HFFc6 (cell line): Measurements from ENCODE around the gene HDAC9. TPM values are rescaled to one million over a fixed set of nuclear protein-coding genes. Genes with fewer than 3 reads are reported as not detected.
A peak's percentile ranks its signal among the peaks of the same experiment; 100 is the strongest.

ENCODE experiments used
- DNase-seq: peaks from one replicate; pipeline ENCODE4 v3.0.0-alpha.2; 2018
- H3K27ac Mint-ChIP-seq: 2 replicates; pipeline ENCODE4 v1.8.0; 2020; ENCODE audit warnings: mild to moderate bottlenecking, mixed read lengths
- H3K27me3 Mint-ChIP-seq: 2 replicates; pipeline ENCODE4 v1.8.0; 2021; ENCODE audit warnings: mild to moderate bottlenecking, moderate library complexity, mixed read lengths; ENCODE audit not compliant: insufficient read depth
- H3K36me3 Mint-ChIP-seq: 2 replicates; pipeline ENCODE4 v1.8.0; 2021; ENCODE audit warnings: low read depth, mixed read lengths
- H3K4me1 Mint-ChIP-seq: 2 replicates; pipeline ENCODE4 v1.8.0; 2020; ENCODE audit warnings: low read depth, mixed read lengths
- H3K4me3 Mint-ChIP-seq: 2 replicates; pipeline ENCODE4 v1.8.0; 2020; ENCODE audit warnings: mild to moderate bottlenecking, moderate library complexity, mixed read lengths
- H3K9me3 Mint-ChIP-seq: 2 replicates; pipeline ENCODE4 v1.8.0; 2020; ENCODE audit warnings: mild to moderate bottlenecking, mixed read lengths
- CTCF ChIP-seq: fragments of 200-600 bp; sonication (generic); IDR thresholded peaks from 2 replicates; pipeline ENCODE4 v1.5.0; 2021; ENCODE audit warnings: antibody characterized with exemption, mild to moderate bottlenecking
- total RNA-seq, 6 experiments: library from RNA; stranded (reverse); fragmentation: NEBNext Ultra II Directional; extraction: Animal tissue kit (Norgen Biotek cat#: 25700); gene quantifications; 2 replicates in 1 of 6; 3 replicates in 5 of 6; pipeline ENCODE4 v1.2.3, GENCODE V29; 2021

The HDAC9 gene
- total RNA-seq, 6 experiments from 2014 or later: 11.5 to 29.2 (median 13.2) TPM

- no peaks in the 10 kb centered on the region for H3K27me3 Mint-ChIP-seq
- peaks cover 10% of the 10 kb centered on the region for H3K36me3 Mint-ChIP-seq
- no peak overlapping the region for H3K4me3 Mint-ChIP-seq
- H3K4me1 Mint-ChIP-seq: peaks cover 26% of the 10 kb centered on the region
- H3K27ac Mint-ChIP-seq: peak overlapping the region; percentile 7; the same call in 1 of the 2 replicates
- peak; percentile 66 for DNase-seq
- peak; percentile 99 for TF ChIP-seq CTCF
- no peaks in the 10 kb centered on the region for H3K9me3 Mint-ChIP-seq
These were observed 170.7 kb downstream of the HDAC9 start for GRCh38 chr7:18666107-18666728.

GRCh38 chr7:18667466-18667865 lies 171.9 kb downstream of the HDAC9 start:
- peaks cover 10% of the 10 kb centered on the region for H3K36me3 Mint-ChIP-seq
- no peak for TF ChIP-seq CTCF
- H3K27me3 Mint-ChIP-seq: no peaks in the 10 kb centered on the region
- 0 out of 2 replicates have a peak overlapping the region, but pooled peaks have one; percentile 31 for H3K27ac Mint-ChIP-seq
- peaks cover 32% of the 10 kb centered on the region for H3K4me1 Mint-ChIP-seq
- no peaks in the 10 kb centered on the region for H3K9me3 Mint-ChIP-seq
- 0 out of 2 replicates have a peak overlapping the region, but pooled peaks have one; percentile 4 for H3K4me3 Mint-ChIP-seq
- DNase-seq: peak; percentile 64

GRCh38 chr7:18671176-18671575 lies 175.6 kb downstream of the HDAC9 start:
- H3K4me3 Mint-ChIP-seq: no peak overlapping the region
- H3K27ac Mint-ChIP-seq: no peak overlapping the region
- peaks cover 7% of the 10 kb centered on the region for H3K36me3 Mint-ChIP-seq
- H3K9me3 Mint-ChIP-seq: no peaks in the 10 kb centered on the region
- no peak for DNase-seq
- no peaks in the 10 kb centered on the region for H3K27me3 Mint-ChIP-seq
- TF ChIP-seq CTCF: no peak
- H3K4me1 Mint-ChIP-seq: peaks cover 27% of the 10 kb centered on the region

GRCh38 chr7:18675579-18675978 lies 180.0 kb downstream of the HDAC9 start:
- no peaks in the 10 kb centered on the region for H3K9me3 Mint-ChIP-seq
- TF ChIP-seq CTCF: no peak
- no peaks in the 10 kb centered on the region for H3K27me3 Mint-ChIP-seq
- no peak overlapping the region for H3K27ac Mint-ChIP-seq
- H3K4me1 Mint-ChIP-seq: peaks cover 14% of the 10 kb centered on the region
- DNase-seq: no peak
- no peak overlapping the region for H3K4me3 Mint-ChIP-seq
- H3K36me3 Mint-ChIP-seq: no peaks in the 10 kb centered on the region; the same call in 1 of the 2 replicates

GRCh38 chr7:18679261-18679660 lies 183.7 kb downstream of the HDAC9 start:
- Mint-ChIP-seq H3K27ac (no peak overlapping the region), H3K36me3 (peaks cover 4% of the 10 kb centered on the region), H3K9me3 (no peaks in the 10 kb centered on the region), H3K4me1 (peaks cover 12% of the 10 kb centered on the region), H3K27me3 (no peaks in the 10 kb centered on the region), H3K4me3 (no peak overlapping the region)
- TF ChIP-seq CTCF: no peak
- no peak for DNase-seq
